Liver (tissue), 9 donors: ENCODE results near the gene TNFAIP1. TPM values are rescaled to one million over a fixed set of nuclear protein-coding genes. Genes with fewer than 3 reads are reported as not detected.

Source experiments
- DNase-seq: peaks from one replicate; pipeline ENCODE4 v3.0.0-alpha.2; 2017; ENCODE audit warnings: low spot score
- H3K27ac ChIP-seq, 2 donors: one replicate each; pipeline ENCODE4 v1.7.0; 2013; ENCODE audit warnings: inconsistent platforms in 2 of 2, low read length in 2 of 2, control low read depth in 1 of 2, low read depth in 1 of 2, mild to moderate bottlenecking in 1 of 2
- H3K27me3 ChIP-seq, 4 donors: one replicate each; pipeline versions ENCODE4 v1.6.1 to v1.7.0; 2013; ENCODE audit warnings: low read length in 3 of 4, inconsistent platforms in 1 of 4, mild to moderate bottlenecking in 1 of 4, moderate library complexity in 1 of 4; ENCODE audit not compliant: control insufficient read depth in 4 of 4, insufficient read depth in 4 of 4
- H3K36me3 ChIP-seq, 4 donors: one replicate each; pipeline versions ENCODE4 v1.6.1 to v1.7.0; 2013; ENCODE audit warnings: low read length in 3 of 4, mild to moderate bottlenecking in 3 of 4, low read depth in 1 of 4, moderate library complexity in 1 of 4; ENCODE audit not compliant: control insufficient read depth in 4 of 4, insufficient read depth in 3 of 4
- H3K4me1 ChIP-seq, 4 donors: one replicate each; pipeline versions ENCODE4 v1.6.1 to v1.7.0; 2013; ENCODE audit warnings: low read length in 3 of 4, mild to moderate bottlenecking in 3 of 4, moderate library complexity in 1 of 4; ENCODE audit not compliant: control insufficient read depth in 4 of 4, insufficient read depth in 4 of 4
- H3K4me3 ChIP-seq, 3 donors: one replicate each; pipeline versions ENCODE4 v1.6.1 to v1.7.0; 2013; ENCODE audit warnings: low read length in 3 of 3, control low read depth in 1 of 3, low read depth in 1 of 3, mild to moderate bottlenecking in 1 of 3
- H3K9ac ChIP-seq, 2 donors: one replicate each; pipeline ENCODE4 v1.7.0; 2013; ENCODE audit warnings: low read length in 2 of 2, mild to moderate bottlenecking in 2 of 2, moderate library complexity in 2 of 2, control low read depth in 1 of 2, low read depth in 1 of 2
- H3K9me3 ChIP-seq, 4 donors: one replicate each; pipeline versions ENCODE4 v1.6.1 to v1.7.0; 2013; ENCODE audit warnings: low read length in 3 of 4; ENCODE audit not compliant: control insufficient read depth in 4 of 4
- EGR1 ChIP-seq, 2 donors: IDR thresholded peaks; 2 replicates each; pipeline ENCODE4 v1.6.1; 2016 to 2018; ENCODE audit warnings: antibody characterized with exemption in 2 of 2, low read depth in 2 of 2
- FOXA1 ChIP-seq: IDR thresholded peaks from 2 replicates; pipeline ENCODE4 v1.6.1; 2016; ENCODE audit warnings: antibody characterized with exemption
- FOXA2 ChIP-seq: IDR thresholded peaks from 2 replicates; pipeline ENCODE4 v1.6.1; 2016; ENCODE audit warnings: antibody characterized with exemption
- GABPA ChIP-seq, 2 donors: IDR thresholded peaks in 1 of 2; conservative IDR thresholded peaks in 1 of 2; 2 replicates each; pipeline ENCODE4 v1.6.1; 2016; ENCODE audit warnings: antibody characterized with exemption in 2 of 2, mild to moderate bottlenecking in 1 of 2, moderate library complexity in 1 of 2
- HNF4A ChIP-seq, 2 donors: conservative IDR thresholded peaks; 2 replicates each; pipeline ENCODE4 v1.6.1; 2016; ENCODE audit warnings: antibody characterized with exemption in 2 of 2, mild to moderate bottlenecking in 2 of 2
- HNF4G ChIP-seq: IDR thresholded peaks from 2 replicates; pipeline ENCODE4 v1.6.1; 2016; ENCODE audit warnings: antibody characterized with exemption
- JUND ChIP-seq, 2 donors: IDR thresholded peaks; 2 replicates each; pipeline ENCODE4 v1.6.1; 2016; ENCODE audit warnings: antibody characterized with exemption in 2 of 2
- NR2F2 ChIP-seq: IDR thresholded peaks from 2 replicates; pipeline ENCODE4 v1.6.1; 2016; ENCODE audit warnings: antibody characterized with exemption
- RAD21 ChIP-seq, 2 donors: IDR thresholded peaks; 2 replicates each; pipeline ENCODE4 v1.6.1; 2016; ENCODE audit warnings: antibody characterized with exemption in 2 of 2, mild to moderate bottlenecking in 2 of 2
- RXRA ChIP-seq, 2 donors: IDR thresholded peaks; 2 replicates each; pipeline ENCODE4 v1.6.1; 2017 to 2018; ENCODE audit warnings: antibody characterized with exemption in 2 of 2, mild to moderate bottlenecking in 1 of 2
- SP1 ChIP-seq: IDR thresholded peaks from 2 replicates; pipeline ENCODE4 v1.6.1; 2018; ENCODE audit warnings: antibody characterized with exemption, mild to moderate bottlenecking
- TAF1 ChIP-seq: conservative IDR thresholded peaks from 2 replicates; pipeline ENCODE4 v1.6.1; 2016; ENCODE audit warnings: antibody characterized with exemption, mild to moderate bottlenecking
- YY1 ChIP-seq: IDR thresholded peaks from 2 replicates; pipeline ENCODE4 v1.6.1; 2016; ENCODE audit warnings: antibody characterized with exemption, mild to moderate bottlenecking
- WGBS: extraction: QIAGEN DNeasy Blood & Tissue Kit; methylation state at CpG from one replicate; pipeline ENCODE4 v1.1.7; 2013; 5-methylcytosine and 5-hydroxymethylcytosine counted together
- polyA plus RNA-seq, 2 donors: library from polyadenylated mRNA; stranded (reverse) in 1 of 2; unstranded in 1 of 2; fragments of 200-250 nt in 1 of 2; fragments of >200 nt in 1 of 2; fragmentation: Nextera tagmentation in 1 of 2; extraction: Ambion mirVana in 1 of 2; gene quantifications; one replicate each; pipeline versions ENCODE4 v1.2.1 to v1.2.3, GENCODE V29; 2013 to 2015
- total RNA-seq, 2 donors: library from RNA; depleted of rRNA; stranded (reverse); fragments of >200 nt; gene quantifications; one replicate each; pipeline ENCODE4 v1.2.3, GENCODE V29; 2014
- TF ChIP-seq, protein P1 (sequence below): IDR thresholded peaks from 2 replicates; pipeline ENCODE4 v1.6.1; 2016; ENCODE audit warnings: antibody characterized with exemption, mild to moderate bottlenecking
- TF ChIP-seq, protein P2 (sequence below): IDR thresholded peaks from 2 replicates; pipeline ENCODE4 v1.6.1; 2016; ENCODE audit warnings: antibody characterized with exemption
- TF ChIP-seq, protein P3 (sequence below): fragments of 150-350 bp; IDR thresholded peaks from 2 replicates; pipeline ENCODE4 v1.5.1; 2017; ENCODE audit warnings: improper control_type of control experiment, low read depth, low read length; ENCODE audit not compliant: missing input control
- TF ChIP-seq, protein P4 (sequence below): IDR thresholded peaks from 2 replicates; pipeline ENCODE4 v1.6.1; 2016; ENCODE audit warnings: antibody characterized with exemption
- TF ChIP-seq, protein P5 (sequence below): IDR thresholded peaks from 2 replicates; pipeline ENCODE4 v1.6.1; 2016; ENCODE audit warnings: antibody characterized with exemption
- donor health status: healthy.
- donor health status: healthy.
- donor health status: healthy.
- donor health status: healthy.
- donor health status: healthy.

TNFAIP1 gene
- total and polyA plus RNA-seq, 4 donors: 11.7 to 31.7 (median 19.6) TPM

DNA sequence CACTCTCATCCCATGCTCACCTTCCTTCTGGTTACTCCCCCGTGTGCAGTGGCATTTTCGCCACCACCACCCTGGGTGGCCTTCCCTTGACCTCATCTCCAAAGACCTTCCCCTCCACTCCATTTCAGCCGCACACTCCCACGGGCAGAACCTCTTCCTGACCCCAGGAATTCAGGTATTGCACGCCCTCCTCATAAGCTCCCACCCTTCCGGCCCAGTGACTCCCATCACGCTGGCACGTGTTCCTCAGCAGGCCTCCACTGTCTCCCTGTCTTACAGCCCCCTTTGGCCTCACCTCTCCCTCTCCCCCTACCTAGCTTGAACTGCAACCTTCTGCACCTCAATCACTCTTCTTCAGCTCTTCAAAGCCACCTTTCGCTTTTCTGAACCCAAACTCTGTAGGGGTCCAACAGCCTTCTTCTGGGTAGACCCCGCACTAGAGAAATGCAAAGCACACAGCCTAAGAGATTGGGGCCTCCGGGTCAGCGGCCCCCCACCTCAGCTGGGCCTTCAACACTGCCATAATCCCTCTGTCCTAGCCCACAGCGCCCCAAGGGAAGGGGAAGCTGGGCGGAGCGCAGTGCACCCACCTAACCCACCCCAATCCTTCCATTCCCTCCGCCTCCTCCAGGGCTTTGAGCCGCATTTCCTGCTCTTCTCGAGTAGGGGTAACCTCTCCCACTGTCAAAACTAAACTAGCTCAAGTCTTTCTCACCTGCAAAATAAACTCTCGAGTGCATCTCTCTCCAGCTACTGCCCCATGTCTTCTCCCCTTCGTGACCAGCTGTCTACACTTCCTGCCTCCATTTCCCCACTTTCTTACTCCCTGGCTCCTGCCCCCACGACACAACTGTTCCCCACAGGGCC is 18.2 kb upstream of the TNFAIP1 start:
- Histone ChIP-seq H3K9me3 (no peaks in the 10 kb centered on the region), H3K4me3 (no peak overlapping the region), H3K9ac (no peak overlapping the region), H3K27me3 (no peaks in the 10 kb centered on the region), H3K4me1 (peaks cover 6 to 40% (median 27%) of the 10 kb centered on the region in 4 donors), H3K36me3 (no peaks in the 10 kb centered on the region), H3K27ac (no peak overlapping the region)
- 92% methylated on average over 21 of the region's 21 CpGs for WGBS
- no peak for DNase-seq
- TF ChIP-seq FOXA2: no peak
- TF ChIP-seq RAD21 (IDR thresholded peaks at IDR 0.05): no peak
- TF ChIP-seq, protein P1, sequence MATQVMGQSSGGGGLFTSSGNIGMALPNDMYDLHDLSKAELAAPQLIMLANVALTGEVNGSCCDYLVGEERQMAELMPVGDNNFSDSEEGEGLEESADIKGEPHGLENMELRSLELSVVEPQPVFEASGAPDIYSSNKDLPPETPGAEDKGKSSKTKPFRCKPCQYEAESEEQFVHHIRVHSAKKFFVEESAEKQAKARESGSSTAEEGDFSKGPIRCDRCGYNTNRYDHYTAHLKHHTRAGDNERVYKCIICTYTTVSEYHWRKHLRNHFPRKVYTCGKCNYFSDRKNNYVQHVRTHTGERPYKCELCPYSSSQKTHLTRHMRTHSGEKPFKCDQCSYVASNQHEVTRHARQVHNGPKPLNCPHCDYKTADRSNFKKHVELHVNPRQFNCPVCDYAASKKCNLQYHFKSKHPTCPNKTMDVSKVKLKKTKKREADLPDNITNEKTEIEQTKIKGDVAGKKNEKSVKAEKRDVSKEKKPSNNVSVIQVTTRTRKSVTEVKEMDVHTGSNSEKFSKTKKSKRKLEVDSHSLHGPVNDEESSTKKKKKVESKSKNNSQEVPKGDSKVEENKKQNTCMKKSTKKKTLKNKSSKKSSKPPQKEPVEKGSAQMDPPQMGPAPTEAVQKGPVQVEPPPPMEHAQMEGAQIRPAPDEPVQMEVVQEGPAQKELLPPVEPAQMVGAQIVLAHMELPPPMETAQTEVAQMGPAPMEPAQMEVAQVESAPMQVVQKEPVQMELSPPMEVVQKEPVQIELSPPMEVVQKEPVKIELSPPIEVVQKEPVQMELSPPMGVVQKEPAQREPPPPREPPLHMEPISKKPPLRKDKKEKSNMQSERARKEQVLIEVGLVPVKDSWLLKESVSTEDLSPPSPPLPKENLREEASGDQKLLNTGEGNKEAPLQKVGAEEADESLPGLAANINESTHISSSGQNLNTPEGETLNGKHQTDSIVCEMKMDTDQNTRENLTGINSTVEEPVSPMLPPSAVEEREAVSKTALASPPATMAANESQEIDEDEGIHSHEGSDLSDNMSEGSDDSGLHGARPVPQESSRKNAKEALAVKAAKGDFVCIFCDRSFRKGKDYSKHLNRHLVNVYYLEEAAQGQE: no peak
- TF ChIP-seq RXRA (IDR thresholded peaks at IDR 0.05): no peak
- no peak for TF ChIP-seq EGR1 (IDR thresholded peaks at IDR 0.05; ENCODE audit: low read depth in 2 of 2)
- TF ChIP-seq GABPA (IDR thresholded peaks at IDR 0.05 in 1 of 2, conservative IDR thresholded peaks at IDR 0.05 in 1 of 2): no peak
- TF ChIP-seq YY1: no peak
- no peak for TF ChIP-seq NR2F2
- TF ChIP-seq, protein P2, sequence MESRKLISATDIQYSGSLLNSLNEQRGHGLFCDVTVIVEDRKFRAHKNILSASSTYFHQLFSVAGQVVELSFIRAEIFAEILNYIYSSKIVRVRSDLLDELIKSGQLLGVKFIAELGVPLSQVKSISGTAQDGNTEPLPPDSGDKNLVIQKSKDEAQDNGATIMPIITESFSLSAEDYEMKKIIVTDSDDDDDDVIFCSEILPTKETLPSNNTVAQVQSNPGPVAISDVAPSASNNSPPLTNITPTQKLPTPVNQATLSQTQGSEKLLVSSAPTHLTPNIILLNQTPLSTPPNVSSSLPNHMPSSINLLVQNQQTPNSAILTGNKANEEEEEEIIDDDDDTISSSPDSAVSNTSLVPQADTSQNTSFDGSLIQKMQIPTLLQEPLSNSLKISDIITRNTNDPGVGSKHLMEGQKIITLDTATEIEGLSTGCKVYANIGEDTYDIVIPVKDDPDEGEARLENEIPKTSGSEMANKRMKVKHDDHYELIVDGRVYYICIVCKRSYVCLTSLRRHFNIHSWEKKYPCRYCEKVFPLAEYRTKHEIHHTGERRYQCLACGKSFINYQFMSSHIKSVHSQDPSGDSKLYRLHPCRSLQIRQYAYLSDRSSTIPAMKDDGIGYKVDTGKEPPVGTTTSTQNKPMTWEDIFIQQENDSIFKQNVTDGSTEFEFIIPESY: no peak
- TF ChIP-seq, protein P3, sequence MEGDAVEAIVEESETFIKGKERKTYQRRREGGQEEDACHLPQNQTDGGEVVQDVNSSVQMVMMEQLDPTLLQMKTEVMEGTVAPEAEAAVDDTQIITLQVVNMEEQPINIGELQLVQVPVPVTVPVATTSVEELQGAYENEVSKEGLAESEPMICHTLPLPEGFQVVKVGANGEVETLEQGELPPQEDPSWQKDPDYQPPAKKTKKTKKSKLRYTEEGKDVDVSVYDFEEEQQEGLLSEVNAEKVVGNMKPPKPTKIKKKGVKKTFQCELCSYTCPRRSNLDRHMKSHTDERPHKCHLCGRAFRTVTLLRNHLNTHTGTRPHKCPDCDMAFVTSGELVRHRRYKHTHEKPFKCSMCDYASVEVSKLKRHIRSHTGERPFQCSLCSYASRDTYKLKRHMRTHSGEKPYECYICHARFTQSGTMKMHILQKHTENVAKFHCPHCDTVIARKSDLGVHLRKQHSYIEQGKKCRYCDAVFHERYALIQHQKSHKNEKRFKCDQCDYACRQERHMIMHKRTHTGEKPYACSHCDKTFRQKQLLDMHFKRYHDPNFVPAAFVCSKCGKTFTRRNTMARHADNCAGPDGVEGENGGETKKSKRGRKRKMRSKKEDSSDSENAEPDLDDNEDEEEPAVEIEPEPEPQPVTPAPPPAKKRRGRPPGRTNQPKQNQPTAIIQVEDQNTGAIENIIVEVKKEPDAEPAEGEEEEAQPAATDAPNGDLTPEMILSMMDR: no peak
- TF ChIP-seq HNF4A (conservative IDR thresholded peaks at IDR 0.05): no peak
- TF ChIP-seq, protein P4, sequence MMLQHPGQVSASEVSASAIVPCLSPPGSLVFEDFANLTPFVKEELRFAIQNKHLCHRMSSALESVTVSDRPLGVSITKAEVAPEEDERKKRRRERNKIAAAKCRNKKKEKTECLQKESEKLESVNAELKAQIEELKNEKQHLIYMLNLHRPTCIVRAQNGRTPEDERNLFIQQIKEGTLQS: no peak
- TF ChIP-seq TAF1: no peak
- no peak for TF ChIP-seq JUND (IDR thresholded peaks at IDR 0.05)
- no peak for TF ChIP-seq SP1
- no peak for TF ChIP-seq FOXA1
- TF ChIP-seq HNF4G: no peak
- TF ChIP-seq, protein P5, sequence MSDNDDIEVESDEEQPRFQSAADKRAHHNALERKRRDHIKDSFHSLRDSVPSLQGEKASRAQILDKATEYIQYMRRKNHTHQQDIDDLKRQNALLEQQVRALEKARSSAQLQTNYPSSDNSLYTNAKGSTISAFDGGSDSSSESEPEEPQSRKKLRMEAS: no peak
